Limb (tissue), 2 donors: ENCODE measurements around the gene ASGR2.

Experiments
- DNase-seq, 2 donors: peaks; one replicate each; pipeline ENCODE4 v3.0.0-alpha.2; 2016; ENCODE audit errors: extremely low spot score in 2 of 2

ASGR2 gene

DNA sequence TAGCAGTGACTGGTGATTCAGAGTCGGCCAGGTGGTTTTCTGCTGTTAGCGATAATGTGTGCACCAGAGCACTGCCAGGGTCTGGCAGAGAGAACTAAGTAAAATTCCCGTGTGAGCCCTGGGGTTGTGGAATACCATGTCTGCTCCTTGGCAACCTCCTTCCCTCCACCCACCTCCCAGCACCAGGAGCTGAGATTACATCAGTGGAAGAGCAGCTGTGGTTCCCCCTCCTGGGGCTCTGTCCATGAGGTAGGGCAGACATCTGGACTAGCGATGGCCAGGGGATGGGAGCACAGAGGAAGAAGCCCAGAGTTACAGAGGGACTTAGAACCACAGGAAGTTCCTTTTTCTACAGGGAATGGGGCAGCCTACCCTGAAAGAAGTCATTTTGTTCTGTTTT, 50.4 kb downstream of the ASGR2 start:
- DNase-seq: peak; percentile 6 to 38

- no peak for DNase-seq
These were observed 51.0 kb downstream of the ASGR2 start for GRCh38 chr17:7063518-7064094.

GRCh38 chr17:7060165-7060891, 54.3 kb downstream of the ASGR2 start:
- DNase-seq: no peak

DNA sequence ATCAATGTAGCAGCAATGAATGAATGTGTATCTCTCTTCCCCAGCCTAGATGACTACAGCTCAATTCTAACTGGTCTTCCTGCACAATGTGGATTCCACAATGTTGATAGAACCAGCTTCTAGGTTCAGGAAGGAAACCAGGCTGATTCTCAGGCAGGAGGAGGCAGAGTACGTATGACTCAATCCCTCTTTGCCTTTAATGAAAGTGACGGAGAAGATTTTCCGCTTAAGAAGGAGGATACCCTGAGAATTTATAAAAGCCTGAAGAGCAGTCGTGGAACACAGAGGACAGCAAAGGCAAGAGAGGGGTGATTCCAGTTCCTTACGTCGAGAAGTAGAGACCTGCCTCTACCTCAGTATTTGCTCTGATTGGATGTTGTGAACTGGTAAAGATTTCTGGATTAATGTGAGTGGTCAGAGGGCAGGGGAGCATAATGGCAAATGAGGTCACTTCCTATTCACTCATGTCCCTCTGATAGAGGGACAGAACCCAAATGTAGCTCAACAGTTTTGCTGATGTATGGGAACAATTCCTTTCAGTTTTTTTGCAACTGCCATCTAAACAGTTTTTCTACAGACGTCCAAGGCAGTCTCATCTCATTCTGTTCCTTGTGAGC, 55.7 kb downstream of the ASGR2 start:
- no peak for DNase-seq

GRCh38 chr17:7056386-7056785, 58.2 kb downstream of the ASGR2 start:
- DNase-seq: no peak
